HepG2 (cell line): Measurements from ENCODE around the gene SPRR4. TPM values are rescaled to one million over a fixed set of nuclear protein-coding genes. Genes with fewer than 3 reads are reported as not detected.

ENCODE experiments used
- ATAC-seq: fragments of 200-7000 bp; cut with Tn5 transposase; 3 replicates; pipeline ENCODE4 v1.9.1; 2020; ENCODE audit warnings: mild to moderate bottlenecking, moderate library complexity
- BruUV-seq: library from RNA; stranded (reverse); fragments of 400-500 nt; replicated peaks from 2 replicates; lab custom pipeline; 2021; lab: Mats Ljungman, UMichigan
- CTCF ChIA-PET: fragments of 300-600 bp; formaldehyde crosslinking; extraction: SDS; loops from one replicate; lab custom pipeline; 2021; ENCODE audit warnings: low total read pairs, inconsistent platforms, low intra/inter-chr PET ratio; lab: Yijun Ruan, JAX
- POLR2A ChIA-PET: fragments of 350-600 bp; sonication (Branson Sonifier 250); formaldehyde crosslinking; loops from one replicate; lab custom pipeline; 2020; ENCODE audit warnings: antibody characterized with exemption, inconsistent platforms; lab: Yijun Ruan, JAX
- DNase-seq: peaks from one replicate; pipeline ENCODE4 v3.0.0-alpha.2; 2015; ENCODE audit warnings: low spot score
- FAIRE-seq: peaks from 3 replicates; lab custom pipeline; 2011; peaks lifted over from hg19 to GRCh38; lab: Jason Lieb, UNC
- H2AFZ ChIP-seq: one replicate; pipeline ENCODE4 v1.6.1; 2011; ENCODE audit warnings: low read length, inconsistent platforms
- H3K27ac ChIP-seq: fragments of 300-600 bp; 3 replicates; pipeline ENCODE4 v1.8.0; 2011; ENCODE audit warnings: mixed run types, mild to moderate bottlenecking, mixed read lengths, low read length, inconsistent platforms; ENCODE audit not compliant: insufficient read depth; ENCODE audit errors: extremely low read length
- H3K27me3 ChIP-seq, 2 experiments: fragments of 200-600 bp in 1 of 2; 2 replicates in 1 of 2; 3 replicates in 1 of 2; pipeline versions ENCODE4 v1.6.0 to v1.8.0; 2011; ENCODE audit warnings: low read length in 2 of 2, mild to moderate bottlenecking in 2 of 2, moderate library complexity in 2 of 2, inconsistent platforms in 1 of 2; ENCODE audit not compliant: insufficient read depth in 2 of 2, control insufficient read depth in 1 of 2
- H3K36me3 ChIP-seq, 2 experiments: fragments of 200-600 bp in 1 of 2; replicated peaks in 1 of 2; 2 replicates in 1 of 2; 3 replicates in 1 of 2; pipeline versions ENCODE4 v1.5.1 to v1.8.0; 2011; ENCODE audit warnings: low read length in 2 of 2, inconsistent platforms in 1 of 2; ENCODE audit not compliant: insufficient read depth in 2 of 2, control insufficient read depth in 1 of 2
- H3K4me1 ChIP-seq: 2 replicates; pipeline ENCODE4 v1.5.1; 2012; ENCODE audit warnings: low read length, inconsistent platforms; ENCODE audit not compliant: insufficient read depth
- H3K4me2 ChIP-seq: 2 replicates; pipeline ENCODE4 v1.6.0; 2011; ENCODE audit warnings: low read depth, low read length, inconsistent platforms
- H3K4me3 ChIP-seq, 3 experiments: fragments of 200-600 bp in 1 of 3; sonication (generic), shearing (Covaris generic) in 1 of 3; replicated peaks in 1 of 3; 2 replicates each; pipeline ENCODE4 v1.5.1; 2011 to 2016; ENCODE audit warnings: low read length in 3 of 3, inconsistent platforms in 2 of 3, low read depth in 2 of 3, mild to moderate bottlenecking in 2 of 3, control low read depth in 1 of 3, mixed read lengths in 1 of 3; ENCODE audit not compliant: insufficient read depth in 1 of 3
- H3K79me2 ChIP-seq: one replicate; pipeline ENCODE4 v1.6.1; 2011; ENCODE audit warnings: low read length, inconsistent platforms; ENCODE audit not compliant: insufficient read depth
- H3K9ac ChIP-seq: 2 replicates; pipeline ENCODE4 v1.6.0; 2011; ENCODE audit warnings: mild to moderate bottlenecking, low read depth, low read length, inconsistent platforms; ENCODE audit not compliant: insufficient read depth
- H3K9me3 ChIP-seq: 2 replicates; pipeline ENCODE4 v1.5.1; 2012; ENCODE audit warnings: mild to moderate bottlenecking, low read length
- H4K20me1 ChIP-seq: 2 replicates; pipeline ENCODE4 v1.6.0; 2011; ENCODE audit warnings: inconsistent platforms, mild to moderate bottlenecking, low read length, moderate library complexity; ENCODE audit not compliant: insufficient read depth
- BHLHE40 ChIP-seq: IDR thresholded peaks from 2 replicates; pipeline ENCODE4 v1.6.1; 2011; ENCODE audit warnings: low read length, improper control_type of control experiment
- ELF4 ChIP-seq: sonication (generic); formaldehyde crosslinking; IDR thresholded peaks from 2 replicates; pipeline ENCODE4 v1.5.0; 2020; ENCODE audit warnings: missing genetic modification reagents, mild to moderate bottlenecking, moderate library complexity, borderline replicate concordance
- HDAC6 ChIP-seq: fragments of 200-600 bp; sonication (generic); IDR thresholded peaks from 2 replicates; pipeline ENCODE4 v1.7.0; 2017; ENCODE audit warnings: mild to moderate bottlenecking, antibody characterized with exemption, low read length, low read depth
- POGZ ChIP-seq: sonication (generic); formaldehyde crosslinking; IDR thresholded peaks from 2 replicates; pipeline ENCODE4 v1.4.0; 2020; ENCODE audit warnings: mild to moderate bottlenecking, missing genetic modification reagents
- SOX13 ChIP-seq, 3 experiments: fragments of 450-650 bp in 1 of 3; sonication (generic) in 1 of 3; formaldehyde crosslinking in 1 of 3; IDR thresholded peaks in 2 of 3; conservative IDR thresholded peaks in 1 of 3; 2 replicates each; pipeline versions ENCODE4 v1.5.0 to v1.6.1; 2016 to 2020; ENCODE audit warnings: antibody characterized with exemption in 1 of 3, mild to moderate bottlenecking in 1 of 3, missing compliant biosample characterization in 1 of 3, missing genetic modification reagents in 1 of 3, moderate library complexity in 1 of 3
- ZC3H4 ChIP-seq: sonication (generic); formaldehyde crosslinking; IDR thresholded peaks from 2 replicates; pipeline ENCODE4 v1.4.0; 2020; ENCODE audit warnings: missing genetic modification reagents, borderline replicate concordance
- ZFAT ChIP-seq: sonication (generic); formaldehyde crosslinking; conservative IDR thresholded peaks from 2 replicates; pipeline ENCODE4 v1.8.1; 2023; ENCODE audit warnings: missing genetic modification reagents, inconsistent platforms
- ZNF235 ChIP-seq: sonication (generic); formaldehyde crosslinking; IDR thresholded peaks from 2 replicates; pipeline ENCODE4 v1.8.1; 2023; ENCODE audit warnings: mild to moderate bottlenecking, missing genetic modification reagents, borderline replicate concordance
- ZNF33A ChIP-seq: sonication (generic); formaldehyde crosslinking; IDR thresholded peaks from 2 replicates; pipeline ENCODE4 v1.5.1; 2020; ENCODE audit warnings: missing genetic modification reagents, mild to moderate bottlenecking, moderate library complexity, borderline replicate concordance
- ZNF510 ChIP-seq: sonication (generic); formaldehyde crosslinking; IDR thresholded peaks from 2 replicates; pipeline ENCODE4 v1.4.0; 2020; ENCODE audit warnings: low read depth, mild to moderate bottlenecking, missing genetic modification reagents
- ZNF841 ChIP-seq: sonication (generic); formaldehyde crosslinking; IDR thresholded peaks from 2 replicates; pipeline ENCODE4 v1.8.1; 2023; ENCODE audit warnings: missing genetic modification reagents, borderline replicate concordance
- ZSCAN21 ChIP-seq: sonication (generic); formaldehyde crosslinking; IDR thresholded peaks from 2 replicates; pipeline ENCODE4 v1.8.0; 2022; ENCODE audit warnings: mild to moderate bottlenecking, missing genetic modification reagents, moderate library complexity, borderline replicate concordance
- ZSCAN31 ChIP-seq: sonication (generic); formaldehyde crosslinking; IDR thresholded peaks from 2 replicates; pipeline ENCODE4 v1.5.0; 2020; ENCODE audit warnings: low read depth, mild to moderate bottlenecking, missing genetic modification reagents
- WGBS: methylation state at CpG from one replicate; pipeline ENCODE4 v1.1.6; 2017; ENCODE audit warnings: low lambda C conversion rate; 5-methylcytosine and 5-hydroxymethylcytosine counted together
- in situ Hi-C: cut with HindIII; loops from 2 replicates; pipeline ENCODE4 v1.10.0; 2017; ENCODE audit warnings: low pct_unique_long_range_greater_than_20kb; ENCODE audit not compliant: extremely low pct_ligation_motif_present
- intact Hi-C: fragments of 100-400 bp; cut with micrococcal nuclease; formaldehyde crosslinking; loops from one replicate; pipeline ENCODE4 v1.10.0; 2022; ENCODE audit not compliant: unreplicated experiment
- polyA plus RNA-seq, 8 experiments: library from polyadenylated mRNA; depleted of rRNA in 3 of 8; stranded (reverse) in 7 of 8; unstranded in 1 of 8; fragments of >200 nt; fragmentation: Illumina TruSeq in 4 of 8; extraction: Trizol in 4 of 8; gene quantifications; 2 replicates each; pipeline versions ENCODE4 v1.2.1 to v1.2.3, GENCODE V29; 2011 to 2016; ENCODE audit warnings: low read depth in 4 of 8, missing spikeins in 1 of 8, mixed read lengths in 1 of 8; ENCODE audit not compliant: insufficient read depth in 1 of 8
- total RNA-seq, 5 experiments: library from RNA; depleted of rRNA; stranded (reverse); fragments of >200 nt; fragmentation: Illumina TruSeq; extraction: Trizol; gene quantifications; 2 replicates each; pipeline ENCODE4 v1.2.3, GENCODE V29; 2016; ENCODE audit warnings: low read depth in 1 of 5
- TF ChIP-seq, protein P1 (sequence below): sonication (generic); formaldehyde crosslinking; IDR thresholded peaks from 2 replicates; pipeline ENCODE4 v1.8.0; 2022; ENCODE audit warnings: missing genetic modification reagents, mild to moderate bottlenecking, inconsistent platforms, borderline replicate concordance
- TF ChIP-seq, protein P2 (sequence below): IDR thresholded peaks from 2 replicates; pipeline ENCODE4 v1.6.1; 2016; ENCODE audit warnings: mild to moderate bottlenecking, missing biosample characterization, missing genetic modification reagents
- TF ChIP-seq, protein P3 (sequence below): sonication (generic); formaldehyde crosslinking; IDR thresholded peaks from 2 replicates; pipeline ENCODE4 v1.8.1; 2022; ENCODE audit warnings: mild to moderate bottlenecking, missing genetic modification reagents

The SPRR4 gene
- total and polyA plus RNA-seq, 2 of the 13 experiments (the other 11 are each of a cell fraction or from before 2014, with no cell fraction given), result not detected

DNA sequence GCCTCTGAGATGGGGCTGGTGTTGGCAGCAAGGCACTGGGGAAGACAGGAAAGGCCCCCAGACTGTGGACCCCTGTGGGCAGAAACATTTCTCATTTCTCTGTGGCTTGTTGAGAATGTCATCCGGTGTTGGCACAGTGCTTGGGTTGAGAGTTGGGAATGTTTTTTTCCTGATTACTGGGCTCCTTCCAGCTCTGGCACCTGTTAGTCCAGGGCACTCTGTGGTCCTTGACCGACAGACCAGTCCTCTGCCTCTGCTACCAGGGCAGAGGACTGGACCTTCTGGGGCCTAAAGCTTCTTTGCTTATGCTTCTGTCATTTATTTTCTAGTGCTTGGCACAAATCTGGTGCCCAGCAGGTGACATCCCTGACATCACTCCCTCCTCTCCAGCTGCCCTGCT is 28.3 kb upstream of the SPRR4 start:
- no peak overlapping the region for H3K4me2 ChIP-seq
- no peak overlapping the region for H3K27ac ChIP-seq
- no peak for FAIRE-seq
- WGBS, result 0% methylated on average over 2 of the region's 2 CpGs
- POLR2A ChIA-PET, result no interaction called here
- no peaks in the 10 kb centered on the region for H3K36me3 ChIP-seq
- H3K27me3 ChIP-seq, result 0 out of 5 replicates have a peak, but pooled peaks cover 0 to 4% of the 10 kb centered on the region in 2 experiments
- in situ Hi-C loops (no loop called here), intact Hi-C loops (no loop called here)
- DNase-seq, result no peak
- no peak for ATAC-seq
- no peak overlapping the region for H3K9ac ChIP-seq
- H3K4me3 ChIP-seq, result no peak overlapping the region
- no peaks in the 10 kb centered on the region for H3K4me1 ChIP-seq
- no TSS peak for BruUV-seq
- H4K20me1 ChIP-seq, result no peaks in the 10 kb centered on the region
- H2AFZ ChIP-seq, result no peak overlapping the region
- H3K79me2 ChIP-seq, result no peaks in the 10 kb centered on the region
- no peaks in the 10 kb centered on the region for H3K9me3 ChIP-seq
- TF ChIP-seq, protein P1, sequence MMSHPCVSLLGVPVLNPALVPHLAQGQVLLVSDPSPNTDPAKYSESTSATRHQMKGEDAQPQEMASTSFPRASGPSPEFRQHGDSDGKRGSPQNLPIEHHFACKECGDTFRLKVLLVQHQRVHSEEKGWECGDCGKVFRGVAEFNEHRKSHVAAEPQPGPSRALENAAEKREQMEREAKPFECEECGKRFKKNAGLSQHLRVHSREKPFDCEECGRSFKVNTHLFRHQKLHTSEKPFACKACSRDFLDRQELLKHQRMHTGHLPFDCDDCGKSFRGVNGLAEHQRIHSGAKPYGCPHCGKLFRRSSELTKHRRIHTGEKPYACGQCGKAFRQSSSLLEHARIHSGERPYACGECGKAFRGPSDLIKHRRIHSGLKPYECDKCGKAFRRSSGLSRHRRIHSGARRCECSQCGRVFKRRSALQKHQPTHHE (CRISPR knock-in tag), result no peak
- TF ChIP-seq ZFAT (CRISPR knock-in tag) (no peak), POGZ (CRISPR knock-in tag) (no peak), BHLHE40 (no peak), ZNF235 (no peak), ZSCAN21 (CRISPR knock-in tag) (no peak), ZC3H4 (CRISPR knock-in tag) (no peak), SOX13 (IDR thresholded peaks at IDR 0.05) (no peak), SOX13 (CRISPR knock-in tag; conservative IDR thresholded peaks at IDR 0.05 in 1 of 2, IDR thresholded peaks at IDR 0.05 in 1 of 2) (no peak), ELF4 (no peak), ZSCAN31 (no peak), ZNF510 (CRISPR knock-in tag) (no peak), HDAC6 (no peak), ZNF33A (CRISPR knock-in tag) (no peak), ZNF841 (CRISPR knock-in tag) (no peak)
- TF ChIP-seq, protein P2, sequence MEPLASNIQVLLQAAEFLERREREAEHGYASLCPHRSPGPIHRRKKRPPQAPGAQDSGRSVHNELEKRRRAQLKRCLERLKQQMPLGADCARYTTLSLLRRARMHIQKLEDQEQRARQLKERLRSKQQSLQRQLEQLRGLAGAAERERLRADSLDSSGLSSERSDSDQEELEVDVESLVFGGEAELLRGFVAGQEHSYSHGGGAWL, result no peak
- TF ChIP-seq, protein P3, sequence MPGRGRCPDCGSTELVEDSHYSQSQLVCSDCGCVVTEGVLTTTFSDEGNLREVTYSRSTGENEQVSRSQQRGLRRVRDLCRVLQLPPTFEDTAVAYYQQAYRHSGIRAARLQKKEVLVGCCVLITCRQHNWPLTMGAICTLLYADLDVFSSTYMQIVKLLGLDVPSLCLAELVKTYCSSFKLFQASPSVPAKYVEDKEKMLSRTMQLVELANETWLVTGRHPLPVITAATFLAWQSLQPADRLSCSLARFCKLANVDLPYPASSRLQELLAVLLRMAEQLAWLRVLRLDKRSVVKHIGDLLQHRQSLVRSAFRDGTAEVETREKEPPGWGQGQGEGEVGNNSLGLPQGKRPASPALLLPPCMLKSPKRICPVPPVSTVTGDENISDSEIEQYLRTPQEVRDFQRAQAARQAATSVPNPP, result no peak
- CTCF ChIA-PET, result no interaction called here
